DND-41 (cell line): ENCODE measurements around the gene KREMEN2.
"Not testable (repeated sequence)": the region's sequence is repeated elsewhere in the genome, so short reads cannot be mapped to it uniquely, and the experiment has no call there.

ENCODE experiments used
- ATAC-seq: fragments of 200-7000 bp; cut with Tn5 transposase; 3 replicates; pipeline ENCODE4 v1.9.1; 2021; ENCODE audit warnings: low read depth; ENCODE audit not compliant: insufficient read depth
- DNase-seq: peaks from one replicate; pipeline ENCODE4 v3.0.0-alpha.2; 2020
- H2AFZ ChIP-seq: 2 replicates; pipeline ENCODE4 v1.6.0; 2012; ENCODE audit warnings: low read depth, low read length
- H3K27ac ChIP-seq: 2 replicates; pipeline ENCODE4 v1.5.1; 2012; ENCODE audit warnings: low read length, inconsistent platforms
- H3K27me3 ChIP-seq: fragments of 200-600 bp; sonication (generic); 2 replicates; pipeline ENCODE4 v1.6.0; 2012; ENCODE audit warnings: low read length, mild to moderate bottlenecking, inconsistent platforms; ENCODE audit not compliant: insufficient read depth, poor library complexity
- H3K36me3 ChIP-seq: 2 replicates; pipeline ENCODE4 v1.5.1; 2012; ENCODE audit warnings: low read length, inconsistent platforms; ENCODE audit not compliant: insufficient read depth
- H3K4me1 ChIP-seq: 2 replicates; pipeline ENCODE4 v1.5.1; 2012; ENCODE audit warnings: mild to moderate bottlenecking, low read length; ENCODE audit not compliant: insufficient read depth
- H3K4me2 ChIP-seq: 2 replicates; pipeline ENCODE4 v1.6.0; 2012; ENCODE audit warnings: mild to moderate bottlenecking, moderate library complexity, low read length, inconsistent platforms; ENCODE audit not compliant: insufficient read depth
- H3K4me3 ChIP-seq, 2 experiments: fragments of 200-600 bp in 1 of 2; shearing (Covaris generic) in 1 of 2; 2 replicates each; pipeline ENCODE4 v1.5.1; 2012 to 2016; ENCODE audit warnings: inconsistent platforms in 2 of 2, low read length in 2 of 2, mild to moderate bottlenecking in 2 of 2, low read depth in 1 of 2, moderate library complexity in 1 of 2
- H3K79me2 ChIP-seq: 2 replicates; pipeline ENCODE4 v1.6.0; 2012; ENCODE audit warnings: low read length, inconsistent platforms; ENCODE audit not compliant: insufficient read depth
- H3K9ac ChIP-seq: 2 replicates; pipeline ENCODE4 v1.6.0; 2012; ENCODE audit warnings: low read depth, mild to moderate bottlenecking, inconsistent platforms, low read length, moderate library complexity
- H3K9me3 ChIP-seq: 2 replicates; pipeline ENCODE4 v1.5.1; 2012; ENCODE audit warnings: low read length, moderate library complexity, mild to moderate bottlenecking, inconsistent platforms; ENCODE audit not compliant: insufficient read depth, severe bottlenecking
- H4K20me1 ChIP-seq: 2 replicates; pipeline ENCODE4 v1.6.0; 2012; ENCODE audit warnings: low read length; ENCODE audit not compliant: insufficient read depth
- EZH2 ChIP-seq: IDR thresholded peaks from 3 replicates; pipeline ENCODE4 v1.6.1; 2012; ENCODE audit warnings: borderline replicate concordance, low read depth, mild to moderate bottlenecking, moderate library complexity, low read length, inconsistent platforms; ENCODE audit not compliant: severe bottlenecking
- TF ChIP-seq, protein P1 (sequence below): IDR thresholded peaks from 2 replicates; pipeline ENCODE4 v1.5.1; 2012; ENCODE audit warnings: borderline replicate concordance, low read length, moderate library complexity, mild to moderate bottlenecking; ENCODE audit not compliant: poor library complexity, severe bottlenecking; ENCODE audit errors: extremely low read depth

The KREMEN2 gene

DNA sequence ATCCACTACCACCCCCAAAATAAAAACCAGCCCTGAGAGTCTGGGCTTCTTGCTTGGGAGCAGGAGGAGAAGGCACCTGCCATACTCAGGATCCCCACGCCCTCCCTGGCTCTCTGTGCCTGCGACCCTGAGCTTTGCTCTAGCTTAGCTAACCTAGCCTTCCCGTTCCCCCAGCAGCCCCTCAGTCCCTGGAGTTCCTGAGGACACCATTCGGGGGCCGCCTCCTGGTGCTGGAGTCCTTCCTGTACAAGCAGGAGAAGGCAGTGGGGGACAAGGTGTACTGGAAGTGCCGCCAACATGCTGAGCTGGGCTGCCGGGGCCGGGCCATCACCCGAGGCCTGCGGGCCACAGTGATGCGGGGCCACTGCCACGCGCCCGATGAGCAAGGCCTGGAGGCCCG lies 33.8 kb upstream of the KREMEN2 start:
- Histone ChIP-seq H3K79me2 (no peaks in the 10 kb centered on the region), H3K4me3 (no peak overlapping the region), H3K4me2 (no peak overlapping the region), H3K9me3 (no peaks in the 10 kb centered on the region), H3K9ac (no peak overlapping the region), H3K27me3 (no peaks in the 10 kb centered on the region), H2AFZ (no peak overlapping the region), H3K36me3 (peaks cover 45% of the 10 kb centered on the region), H4K20me1 (no peaks in the 10 kb centered on the region; the same call in none of the 2 replicates), H3K27ac (no peak overlapping the region), H3K4me1 (peaks cover 10% of the 10 kb centered on the region)
- TF ChIP-seq, protein P1, sequence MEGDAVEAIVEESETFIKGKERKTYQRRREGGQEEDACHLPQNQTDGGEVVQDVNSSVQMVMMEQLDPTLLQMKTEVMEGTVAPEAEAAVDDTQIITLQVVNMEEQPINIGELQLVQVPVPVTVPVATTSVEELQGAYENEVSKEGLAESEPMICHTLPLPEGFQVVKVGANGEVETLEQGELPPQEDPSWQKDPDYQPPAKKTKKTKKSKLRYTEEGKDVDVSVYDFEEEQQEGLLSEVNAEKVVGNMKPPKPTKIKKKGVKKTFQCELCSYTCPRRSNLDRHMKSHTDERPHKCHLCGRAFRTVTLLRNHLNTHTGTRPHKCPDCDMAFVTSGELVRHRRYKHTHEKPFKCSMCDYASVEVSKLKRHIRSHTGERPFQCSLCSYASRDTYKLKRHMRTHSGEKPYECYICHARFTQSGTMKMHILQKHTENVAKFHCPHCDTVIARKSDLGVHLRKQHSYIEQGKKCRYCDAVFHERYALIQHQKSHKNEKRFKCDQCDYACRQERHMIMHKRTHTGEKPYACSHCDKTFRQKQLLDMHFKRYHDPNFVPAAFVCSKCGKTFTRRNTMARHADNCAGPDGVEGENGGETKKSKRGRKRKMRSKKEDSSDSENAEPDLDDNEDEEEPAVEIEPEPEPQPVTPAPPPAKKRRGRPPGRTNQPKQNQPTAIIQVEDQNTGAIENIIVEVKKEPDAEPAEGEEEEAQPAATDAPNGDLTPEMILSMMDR = no peak
- TF ChIP-seq EZH2 = no peak
- DNase-seq (no peak), ATAC-seq (no peak)

DNA sequence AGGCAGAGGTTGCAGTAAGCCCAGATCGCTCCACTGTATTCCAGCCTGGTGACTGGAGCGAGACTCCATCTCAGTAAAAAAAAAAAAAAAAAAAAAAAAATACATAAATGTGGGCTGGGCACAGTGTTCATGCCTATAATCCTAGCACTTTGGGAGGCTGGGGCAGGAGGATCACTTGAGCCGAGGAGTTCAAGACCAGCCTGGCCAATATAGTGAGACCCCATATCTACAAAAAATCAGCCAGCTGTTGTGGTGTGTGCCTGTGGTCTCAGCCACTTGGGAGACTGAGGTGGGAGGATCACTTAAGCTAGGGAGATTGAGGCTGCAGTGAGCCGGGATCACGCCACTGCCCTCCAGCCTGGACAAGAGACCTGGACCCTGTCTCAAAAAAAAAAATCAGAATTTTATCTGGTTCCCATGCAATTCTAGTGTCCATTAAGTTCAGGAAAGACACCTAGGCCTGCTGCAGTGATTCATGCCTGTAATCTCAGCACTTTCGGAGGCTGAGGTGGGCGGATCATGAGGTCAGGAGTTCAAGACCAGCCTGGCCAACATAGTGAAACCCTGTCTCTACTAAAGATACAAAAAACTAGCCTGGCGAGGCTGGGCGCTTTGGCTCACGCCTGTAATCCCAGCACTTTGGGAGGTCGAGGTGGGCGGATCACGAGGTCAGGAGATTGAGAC lies 32.7 kb upstream of the KREMEN2 start:
- not testable (repeated sequence) for DNase-seq, H3K4me1 ChIP-seq, H3K27me3 ChIP-seq

DNA sequence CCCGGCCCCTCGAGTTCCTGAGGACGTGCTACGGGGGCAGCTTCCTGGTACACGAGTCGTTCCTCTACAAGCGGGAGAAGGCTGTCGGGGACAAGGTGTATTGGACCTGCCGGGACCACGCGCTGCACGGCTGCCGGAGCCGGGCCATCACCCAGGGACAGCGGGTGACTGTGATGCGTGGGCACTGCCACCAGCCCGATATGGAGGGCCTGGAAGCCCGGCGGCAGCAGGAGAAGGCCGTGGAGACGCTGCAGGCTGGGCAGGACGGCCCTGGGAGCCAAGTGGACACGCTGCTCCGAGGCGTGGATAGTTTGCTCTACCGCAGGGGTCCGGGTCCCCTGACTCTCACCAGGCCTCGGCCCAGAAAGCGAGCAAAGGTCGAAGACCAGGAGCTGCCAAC lies 30.9 kb upstream of the KREMEN2 start:
- H3K4me1 ChIP-seq = no peaks in the 10 kb centered on the region

More for the DNA sequence above, 32.7 kb upstream of the KREMEN2 start:
- not testable (repeated sequence) for H3K9me3 ChIP-seq, H3K27ac ChIP-seq, H3K4me3 ChIP-seq, H3K4me2 ChIP-seq, H2AFZ ChIP-seq, H4K20me1 ChIP-seq, H3K9ac ChIP-seq, H3K79me2 ChIP-seq, ATAC-seq
- peaks cover 53% of the 10 kb centered on the region for H3K36me3 ChIP-seq

DNA sequence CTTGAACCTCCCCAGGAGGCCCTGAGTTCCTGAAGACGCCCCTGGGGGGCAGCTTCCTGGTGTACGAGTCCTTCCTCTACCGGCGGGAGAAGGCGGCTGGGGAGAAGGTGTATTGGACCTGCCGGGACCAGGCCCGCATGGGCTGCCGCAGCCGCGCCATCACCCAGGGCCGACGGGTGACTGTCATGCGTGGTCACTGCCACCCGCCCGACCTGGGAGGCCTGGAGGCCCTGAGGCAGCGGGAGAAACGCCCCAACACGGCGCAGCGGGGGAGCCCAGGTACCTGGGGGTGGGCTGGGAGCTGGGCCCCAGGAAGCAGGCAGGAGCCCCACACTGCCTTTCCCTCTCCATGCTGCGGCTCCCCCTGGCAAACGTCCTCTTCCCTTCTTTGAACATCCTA lies 30.4 kb upstream of the KREMEN2 start:
- Histone ChIP-seq H3K9me3 (no peaks in the 10 kb centered on the region), H3K9ac (no peak overlapping the region), H3K4me1 (no peaks in the 10 kb centered on the region), H3K27ac (no peak overlapping the region), H3K36me3 (peaks cover 72% of the 10 kb centered on the region), H2AFZ (no peak overlapping the region), H3K4me2 (no peak overlapping the region), H3K4me3 (no peak overlapping the region), H4K20me1 (no peaks in the 10 kb centered on the region; the same call in none of the 2 replicates), H3K79me2 (no peaks in the 10 kb centered on the region), H3K27me3 (no peaks in the 10 kb centered on the region)
- TF ChIP-seq EZH2 = no peak
- TF ChIP-seq, protein P1 = no peak
- DNase-seq (no peak), ATAC-seq (no peak)

More for the DNA sequence above, 30.9 kb upstream of the KREMEN2 start:
- H3K79me2 ChIP-seq = no peaks in the 10 kb centered on the region
- H3K9ac ChIP-seq = no peak overlapping the region
- no peak overlapping the region for H2AFZ ChIP-seq
- no peak overlapping the region for H3K27ac ChIP-seq
- DNase-seq (no peak), ATAC-seq (no peak)
- peaks cover 70% of the 10 kb centered on the region for H3K36me3 ChIP-seq
- no peaks in the 10 kb centered on the region for H3K9me3 ChIP-seq
- TF ChIP-seq EZH2 = no peak
- TF ChIP-seq, protein P1 = no peak
- no peak overlapping the region for H3K4me3 ChIP-seq
- no peak overlapping the region for H3K4me2 ChIP-seq
- H4K20me1 ChIP-seq = no peaks in the 10 kb centered on the region; the same call in none of the 2 replicates
- H3K27me3 ChIP-seq = no peaks in the 10 kb centered on the region
